GM10248 (cell line): ENCODE measurements around the gene OR6C75.
"Not testable (repeated sequence)": the region's sequence is repeated elsewhere in the genome, so short reads cannot be mapped to it uniquely, and the experiment has no call there.

Source experiments
- CTCF ChIA-PET: fragments of 300-600 bp; sonication (Branson Sonifier 250); formaldehyde crosslinking; extraction: SDS; loops from one replicate; lab custom pipeline; 2021; ENCODE audit warnings: antibody characterized with exemption; lab: Yijun Ruan, JAX
- POLR2A ChIA-PET: fragments of 350-650 bp; sonication (Branson Sonifier 250); formaldehyde crosslinking; extraction: SDS; loops from one replicate; lab custom pipeline; 2020; ENCODE audit warnings: antibody characterized with exemption; lab: Yijun Ruan, JAX
- DNase-seq: peaks from one replicate; pipeline ENCODE4 v3.0.0; 2012; ENCODE audit errors: extremely low spot score
- CTCF ChIP-seq: IDR thresholded peaks from 2 replicates; pipeline ENCODE4 v1.5.1; 2012; ENCODE audit warnings: mild to moderate bottlenecking, low read depth; ENCODE audit errors: extremely low read depth, missing control alignments, control extremely low read depth

Gene OR6C75

GRCh38 chr12:55413498-55414388 is 51.0 kb downstream of the OR6C75 start:
- CTCF ChIA-PET, POLR2A ChIA-PET, DNase-seq: not testable (repeated sequence)

GRCh38 chr12:55414396-55414823 is 51.6 kb downstream of the OR6C75 start:
- DNase-seq, POLR2A ChIA-PET, CTCF ChIA-PET: not testable (repeated sequence)

GRCh38 chr12:55414889-55415288 is 52.1 kb downstream of the OR6C75 start:
- DNase-seq, CTCF ChIA-PET, POLR2A ChIA-PET: not testable (repeated sequence)

GRCh38 chr12:55416961-55417360 is 54.2 kb downstream of the OR6C75 start:
- POLR2A ChIA-PET = no interaction called here
- CTCF ChIA-PET = no interaction called here

More at GRCh38 chr12:55416961-55417360, 54.2 kb downstream of the OR6C75 start:
- no peak for TF ChIP-seq CTCF
- DNase-seq = no peak
